Body of pancreas (tissue), 4 donors: Measurements from ENCODE around the gene GRIK3. TPM values are rescaled to one million over a fixed set of nuclear protein-coding genes. Genes with fewer than 3 reads are reported as not detected.

Experiments
- ATAC-seq: fragments of 150-250 bp; one replicate; pipeline ENCODE4 v1.9.1; 2016
- DNase-seq, 4 donors: peaks; one replicate each; pipeline ENCODE4 v3.0.0-alpha.2; 2019
- H3K27ac ChIP-seq, 4 donors: fragments of 200-600 bp; sonication (generic); 1 replicate in 3 of 4; 2 replicates in 1 of 4; pipeline versions ENCODE4 v1.5.1 to v1.6.1; 2016 to 2019; ENCODE audit warnings: mild to moderate bottlenecking in 1 of 4, mixed read lengths in 1 of 4, moderate library complexity in 1 of 4
- H3K27me3 ChIP-seq, 2 donors: fragments of 200-600 bp; sonication (generic); one replicate each; pipeline ENCODE4 v1.6.0; 2016; ENCODE audit warnings: mild to moderate bottlenecking in 1 of 2
- H3K36me3 ChIP-seq, 2 donors: fragments of 200-600 bp; sonication (generic); replicated peaks in 1 of 2; 2 replicates each; pipeline ENCODE4 v1.5.1; 2016; ENCODE audit warnings: low read depth in 2 of 2; ENCODE audit not compliant: insufficient read depth in 1 of 2
- H3K4me1 ChIP-seq: fragments of 200-600 bp; sonication (generic); one replicate; pipeline ENCODE4 v1.6.0; 2016
- H3K4me3 ChIP-seq, 2 donors: fragments of 200-600 bp; sonication (generic); 1 replicate in 1 of 2; 2 replicates in 1 of 2; pipeline ENCODE4 v1.5.1; 2016 to 2019
- H3K9me3 ChIP-seq, 3 donors: fragments of 200-600 bp; sonication (generic); 1 replicate in 2 of 3; 2 replicates in 1 of 3; pipeline ENCODE4 v1.5.1; 2016
- POLR2A ChIP-seq, 3 donors: fragments of 450-650 bp; IDR thresholded peaks; one replicate each; pipeline ENCODE4 v1.6.1; 2016; ENCODE audit warnings: antibody characterized with exemption in 3 of 3, mild to moderate bottlenecking in 2 of 3
- WGBS, 2 donors: methylation state at CpG; one replicate each; pipeline ENCODE4 v1.1.5; 2017; 5-methylcytosine and 5-hydroxymethylcytosine counted together
- intact Hi-C: fragments of 100-400 bp; cut with DNase I; formaldehyde crosslinking; loops from one replicate; pipeline ENCODE4 v1.15.1; 2023
- total RNA-seq, 2 donors: library from RNA; depleted of rRNA; stranded (reverse); fragments of >200 nt; gene quantifications; one replicate each; pipeline ENCODE4 v1.1.0, GENCODE V29; 2016
- TF ChIP-seq, protein P1 (sequence below), 7 experiments: fragments of 450-650 bp in 4 of 7; fragments of 200-600 bp in 3 of 7; sonication (generic) in 3 of 7; IDR thresholded peaks; one replicate each; pipeline ENCODE4 v1.5.1; 2016 to 2019; ENCODE audit warnings: antibody characterized with exemption in 7 of 7

GRIK3 gene
- total RNA-seq, 2 donors from 2014 or later = under 0.01 to 0.99 TPM

DNA sequence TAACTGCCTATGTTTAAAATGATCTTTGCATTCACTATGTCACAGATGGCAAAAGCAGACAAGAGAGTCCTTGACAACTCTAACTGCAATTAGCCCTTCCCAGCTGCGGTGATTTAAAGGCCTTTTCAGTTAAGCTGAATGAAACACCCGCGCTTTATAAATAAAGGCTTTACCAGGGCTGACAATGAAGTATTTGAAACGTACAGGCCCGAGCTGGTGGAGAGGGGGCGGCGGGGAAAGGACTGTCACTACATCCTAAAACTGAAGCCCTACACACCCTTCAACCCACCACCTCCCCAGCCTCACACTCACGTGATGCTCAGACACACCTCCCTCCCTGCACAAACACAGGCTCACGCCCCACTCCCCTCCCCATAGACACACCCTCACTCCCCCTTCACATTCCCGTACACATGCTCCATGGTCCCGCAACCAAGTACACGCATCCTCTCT lies 45.5 kb downstream of the GRIK3 start:
- H3K9me3 ChIP-seq = no peaks in the 10 kb centered on the region
- 51 to 57% methylated on average over 12 of the region's 12 CpGs for WGBS, 2 donors
- H3K4me1 ChIP-seq = no peaks in the 10 kb centered on the region
- no peak for TF ChIP-seq POLR2A (IDR thresholded peaks at IDR 0.05)
- TF ChIP-seq, protein P1, sequence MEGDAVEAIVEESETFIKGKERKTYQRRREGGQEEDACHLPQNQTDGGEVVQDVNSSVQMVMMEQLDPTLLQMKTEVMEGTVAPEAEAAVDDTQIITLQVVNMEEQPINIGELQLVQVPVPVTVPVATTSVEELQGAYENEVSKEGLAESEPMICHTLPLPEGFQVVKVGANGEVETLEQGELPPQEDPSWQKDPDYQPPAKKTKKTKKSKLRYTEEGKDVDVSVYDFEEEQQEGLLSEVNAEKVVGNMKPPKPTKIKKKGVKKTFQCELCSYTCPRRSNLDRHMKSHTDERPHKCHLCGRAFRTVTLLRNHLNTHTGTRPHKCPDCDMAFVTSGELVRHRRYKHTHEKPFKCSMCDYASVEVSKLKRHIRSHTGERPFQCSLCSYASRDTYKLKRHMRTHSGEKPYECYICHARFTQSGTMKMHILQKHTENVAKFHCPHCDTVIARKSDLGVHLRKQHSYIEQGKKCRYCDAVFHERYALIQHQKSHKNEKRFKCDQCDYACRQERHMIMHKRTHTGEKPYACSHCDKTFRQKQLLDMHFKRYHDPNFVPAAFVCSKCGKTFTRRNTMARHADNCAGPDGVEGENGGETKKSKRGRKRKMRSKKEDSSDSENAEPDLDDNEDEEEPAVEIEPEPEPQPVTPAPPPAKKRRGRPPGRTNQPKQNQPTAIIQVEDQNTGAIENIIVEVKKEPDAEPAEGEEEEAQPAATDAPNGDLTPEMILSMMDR (IDR thresholded peaks at IDR 0.05) = no peak
- H3K36me3 ChIP-seq = no peaks in the 10 kb centered on the region
- H3K27ac ChIP-seq = no peak overlapping the region
- no peaks in the 10 kb centered on the region for H3K27me3 ChIP-seq
- intact Hi-C loops = no loop called here
- DNase-seq (no peak), ATAC-seq (no peak)
- no peak overlapping the region for H3K4me3 ChIP-seq

DNA sequence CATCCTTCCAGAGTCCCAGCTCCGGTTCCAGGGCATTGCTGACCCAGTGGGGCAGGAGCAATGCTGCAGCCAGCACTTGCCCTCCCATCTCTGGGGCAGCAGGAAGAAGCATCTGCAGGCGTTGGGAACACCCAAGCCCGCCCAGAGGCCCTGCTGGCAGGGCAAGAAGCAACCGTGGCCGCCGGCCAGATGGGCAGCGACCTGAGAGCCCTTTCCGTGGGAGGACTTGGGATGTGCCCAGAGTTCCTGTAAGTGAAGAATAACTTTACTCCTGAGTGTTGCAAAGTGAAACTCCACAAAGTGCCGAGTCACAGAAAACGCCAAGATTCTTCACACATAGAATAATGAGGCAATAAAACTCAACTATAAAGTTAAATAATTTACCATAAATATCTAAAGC lies 46.0 kb downstream of the GRIK3 start:
- intact Hi-C loops = no loop called here
- Histone ChIP-seq H3K36me3 (no peaks in the 10 kb centered on the region), H3K4me1 (no peaks in the 10 kb centered on the region), H3K27ac (no peak overlapping the region), H3K27me3 (no peaks in the 10 kb centered on the region), H3K4me3 (no peak overlapping the region), H3K9me3 (no peaks in the 10 kb centered on the region)
- DNase-seq = no peak
- 56 to 62% methylated on average over 9 to 10 of the region's 10 CpGs for WGBS, 2 donors
- ATAC-seq = no peak
- TF ChIP-seq POLR2A (IDR thresholded peaks at IDR 0.05) = no peak
- TF ChIP-seq, protein P1 (IDR thresholded peaks at IDR 0.05) = no peak

DNA sequence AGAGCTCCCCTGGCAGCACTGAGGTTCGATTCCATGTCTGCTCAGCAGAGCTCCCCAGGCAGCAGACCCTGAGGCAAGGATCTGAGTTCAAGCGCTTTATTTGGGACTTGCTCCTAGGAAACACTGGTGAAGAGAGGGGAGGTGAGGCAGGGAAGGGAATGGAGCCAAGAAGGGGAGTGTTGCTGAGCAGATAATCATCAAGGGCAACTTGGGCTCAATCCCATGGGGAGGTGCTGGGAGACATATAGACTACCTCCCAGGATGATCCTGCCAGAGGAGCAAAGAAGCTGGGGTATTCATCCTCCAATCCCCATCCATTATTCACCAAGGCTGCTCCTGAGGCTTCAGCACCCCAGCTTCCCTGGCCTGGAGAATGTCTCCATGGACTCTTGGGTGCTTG lies 47.0 kb downstream of the GRIK3 start:
- 70 to 83% methylated on average over 1 to 2 of the region's 2 CpGs for WGBS, 2 donors
- TF ChIP-seq, protein P1 (IDR thresholded peaks at IDR 0.05) = no peak
- TF ChIP-seq POLR2A (IDR thresholded peaks at IDR 0.05) = no peak

DNA sequence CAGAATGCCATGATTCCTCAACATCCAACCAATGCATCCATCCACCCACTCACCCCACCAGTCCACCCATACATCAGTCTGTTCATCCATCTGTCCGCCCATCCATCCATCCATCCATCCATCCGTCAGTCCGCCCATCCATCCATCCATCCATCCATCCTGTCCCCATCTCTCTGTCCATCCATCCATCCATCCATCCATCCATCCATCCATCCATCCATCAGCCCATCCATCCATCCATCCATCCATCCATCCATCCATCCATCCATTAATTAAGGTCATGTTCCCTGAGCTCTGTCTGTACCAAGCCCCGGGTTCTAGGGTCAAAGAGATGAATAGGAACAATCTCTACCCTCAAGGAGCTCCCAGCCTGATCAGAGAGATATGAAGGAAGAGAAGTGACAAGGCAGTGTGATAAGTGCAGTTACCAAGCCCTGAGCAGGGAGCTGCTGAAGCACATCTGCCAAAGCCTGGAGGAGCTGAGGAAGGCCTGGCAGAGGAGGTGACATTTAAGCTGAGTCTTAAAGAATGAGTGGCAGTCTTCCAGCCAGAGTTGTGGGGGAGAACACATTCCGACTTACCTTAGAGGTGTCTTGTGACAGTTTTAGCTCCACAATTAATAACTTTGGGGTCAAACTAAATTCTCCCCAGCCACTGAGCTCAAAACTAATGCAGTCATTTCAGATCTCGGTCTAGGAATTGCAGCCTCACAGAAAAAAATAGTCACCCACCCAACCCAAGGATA lies 47.9 kb downstream of the GRIK3 start:
- intact Hi-C loops = no loop called here
- Histone ChIP-seq H3K4me1 (no peaks in the 10 kb centered on the region), H3K36me3 (no peaks in the 10 kb centered on the region), H3K9me3 (no peaks in the 10 kb centered on the region), H3K4me3 (no peak overlapping the region), H3K27me3 (no peaks in the 10 kb centered on the region), H3K27ac (no peak overlapping the region)
- ATAC-seq (no peak), DNase-seq (no peak)
- 65 to 66% methylated on average over 6 of the region's 6 CpGs for WGBS, 2 donors
- no peak for TF ChIP-seq POLR2A (IDR thresholded peaks at IDR 0.05)
- TF ChIP-seq, protein P1 (IDR thresholded peaks at IDR 0.05) = no peak

More for the DNA sequence above, 47.0 kb downstream of the GRIK3 start:
- Histone ChIP-seq H3K27ac (no peak overlapping the region), H3K27me3 (no peaks in the 10 kb centered on the region), H3K4me3 (no peak overlapping the region), H3K9me3 (no peaks in the 10 kb centered on the region), H3K36me3 (no peaks in the 10 kb centered on the region), H3K4me1 (no peaks in the 10 kb centered on the region)
- intact Hi-C loops = no loop called here
- DNase-seq = no peak
- ATAC-seq = no peak

DNA sequence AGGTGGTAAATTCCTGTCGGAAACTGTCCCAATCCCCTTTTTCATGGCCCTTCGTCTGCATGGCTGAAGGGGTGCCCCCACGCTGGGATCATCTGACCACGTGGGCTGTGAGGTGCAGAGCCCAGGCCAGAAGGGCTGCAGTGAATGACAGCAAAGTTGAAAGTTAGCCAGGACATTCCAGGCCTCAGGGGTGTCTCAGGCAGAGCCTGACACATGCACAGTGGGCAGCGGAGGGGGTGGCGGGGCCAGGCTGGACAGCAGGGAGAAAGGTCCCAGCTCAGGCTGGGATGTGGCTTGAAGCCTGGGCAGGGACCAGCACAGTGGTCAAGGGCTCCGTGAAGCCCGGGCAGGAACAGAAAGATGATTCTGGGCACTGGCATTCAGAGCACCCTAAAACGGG lies 49.6 kb downstream of the GRIK3 start:
- H3K4me1 ChIP-seq = no peaks in the 10 kb centered on the region
- no peak for ATAC-seq
- no peak overlapping the region for H3K27ac ChIP-seq
- intact Hi-C loops = no loop called here
- H3K9me3 ChIP-seq = no peaks in the 10 kb centered on the region
- no peak for TF ChIP-seq POLR2A (IDR thresholded peaks at IDR 0.05)
- TF ChIP-seq, protein P1 (IDR thresholded peaks at IDR 0.05) = no peak
- DNase-seq = no peak
- H3K27me3 ChIP-seq = no peaks in the 10 kb centered on the region
- H3K4me3 ChIP-seq = no peak overlapping the region
- H3K36me3 ChIP-seq = no peaks in the 10 kb centered on the region
- 45 to 54% methylated on average over 5 to 9 of the region's 9 CpGs for WGBS, 2 donors
